Upper lobe of left lung (tissue), 4 donors: ENCODE data around the gene THAP6.
"Not testable (repeated sequence)": the region's sequence is repeated elsewhere in the genome, so short reads cannot be mapped to it uniquely, and the experiment has no call there.

ENCODE experiments used
- POLR2A ChIP-seq, 4 donors: fragments of 450-650 bp; IDR thresholded peaks; one replicate each; pipeline ENCODE4 v1.5.1; 2016 to 2017; ENCODE audit warnings: antibody characterized with exemption in 4 of 4, mild to moderate bottlenecking in 2 of 4
- TF ChIP-seq, protein P1 (sequence below), 6 experiments: fragments of 450-650 bp in 4 of 6; fragments of 200-600 bp in 2 of 6; sonication (generic) in 2 of 6; IDR thresholded peaks; one replicate each; pipeline ENCODE4 v1.5.1; 2016 to 2019; ENCODE audit warnings: antibody characterized with exemption in 6 of 6

DNA sequence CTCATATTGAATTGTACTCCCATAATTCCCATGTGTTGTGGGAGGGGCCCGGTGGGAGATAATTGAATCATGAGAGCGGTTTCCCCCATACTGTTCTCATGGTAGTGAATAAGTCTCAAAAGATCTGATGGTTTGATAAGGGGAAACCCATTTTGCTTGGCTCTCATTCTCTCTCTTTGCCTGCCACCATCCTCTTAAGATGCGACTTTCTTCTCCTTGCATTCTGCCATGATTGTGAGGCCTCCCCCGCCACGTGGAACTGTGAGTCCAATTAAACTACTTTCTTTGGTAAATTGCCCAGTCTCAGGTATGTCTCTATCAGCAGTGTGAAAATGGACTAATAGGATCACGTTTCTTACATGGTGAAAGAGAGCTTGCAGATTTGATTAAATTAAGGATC is 23.0 kb downstream of the THAP6 start:
- TF ChIP-seq, protein P1, sequence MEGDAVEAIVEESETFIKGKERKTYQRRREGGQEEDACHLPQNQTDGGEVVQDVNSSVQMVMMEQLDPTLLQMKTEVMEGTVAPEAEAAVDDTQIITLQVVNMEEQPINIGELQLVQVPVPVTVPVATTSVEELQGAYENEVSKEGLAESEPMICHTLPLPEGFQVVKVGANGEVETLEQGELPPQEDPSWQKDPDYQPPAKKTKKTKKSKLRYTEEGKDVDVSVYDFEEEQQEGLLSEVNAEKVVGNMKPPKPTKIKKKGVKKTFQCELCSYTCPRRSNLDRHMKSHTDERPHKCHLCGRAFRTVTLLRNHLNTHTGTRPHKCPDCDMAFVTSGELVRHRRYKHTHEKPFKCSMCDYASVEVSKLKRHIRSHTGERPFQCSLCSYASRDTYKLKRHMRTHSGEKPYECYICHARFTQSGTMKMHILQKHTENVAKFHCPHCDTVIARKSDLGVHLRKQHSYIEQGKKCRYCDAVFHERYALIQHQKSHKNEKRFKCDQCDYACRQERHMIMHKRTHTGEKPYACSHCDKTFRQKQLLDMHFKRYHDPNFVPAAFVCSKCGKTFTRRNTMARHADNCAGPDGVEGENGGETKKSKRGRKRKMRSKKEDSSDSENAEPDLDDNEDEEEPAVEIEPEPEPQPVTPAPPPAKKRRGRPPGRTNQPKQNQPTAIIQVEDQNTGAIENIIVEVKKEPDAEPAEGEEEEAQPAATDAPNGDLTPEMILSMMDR (IDR thresholded peaks at IDR 0.05): not testable (repeated sequence)
- TF ChIP-seq POLR2A (IDR thresholded peaks at IDR 0.05): not testable (repeated sequence)
